HG03469 (cell line): ENCODE measurements around the gene AGK.
"Not testable (repeated sequence)": the region's sequence is repeated elsewhere in the genome, so short reads cannot be mapped to it uniquely, and the experiment has no call there.

Source experiments
- ATAC-seq: cut with Tn5 transposase; IDR thresholded peaks from one replicate; pipeline ENCODE4 v1.9.1; 2021; ENCODE audit warnings: mild to moderate bottlenecking, moderate library complexity, moderate number of reproducible peaks; ENCODE audit not compliant: unreplicated experiment

The AGK gene

DNA sequence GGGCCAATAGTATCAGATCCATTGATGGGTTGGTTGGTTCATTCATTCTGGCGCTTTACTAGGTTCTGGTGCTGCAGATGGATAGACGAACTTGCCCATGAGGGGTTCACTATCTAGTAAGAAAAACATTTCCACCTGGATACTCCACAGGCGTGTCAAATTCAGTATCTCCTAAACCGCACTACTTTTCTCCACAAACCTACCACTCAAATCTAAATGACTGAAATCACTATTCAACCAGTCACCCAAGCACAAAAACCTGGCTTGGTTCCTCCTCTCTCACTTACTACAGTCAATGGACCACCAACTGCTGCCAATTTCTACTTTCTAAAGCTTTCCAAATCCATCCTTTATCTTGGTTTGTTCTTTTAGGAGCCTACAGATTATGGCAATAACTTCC lies 572 bp downstream of the AGK start:
- peak; percentile 17 for ATAC-seq

DNA sequence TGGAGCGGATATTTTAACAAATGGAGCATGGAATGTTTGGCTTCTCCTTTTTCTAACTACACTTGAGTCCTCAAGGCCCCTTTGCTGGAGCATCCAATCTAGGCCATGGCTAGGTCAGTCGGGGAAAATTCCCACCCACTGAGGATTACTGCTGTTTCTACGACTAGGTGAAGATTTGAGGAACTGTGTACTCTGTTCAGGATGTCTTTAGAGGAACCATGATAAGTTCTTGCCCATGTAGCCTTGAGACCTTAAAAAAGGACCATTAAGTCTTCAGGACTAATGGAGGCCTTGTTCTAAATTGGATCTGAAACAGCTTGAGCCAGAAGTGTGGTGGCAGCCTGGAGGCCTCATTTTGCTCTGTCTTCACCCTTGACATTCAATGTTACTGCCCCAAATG lies 6.2 kb downstream of the AGK start:
- no peak for ATAC-seq

DNA sequence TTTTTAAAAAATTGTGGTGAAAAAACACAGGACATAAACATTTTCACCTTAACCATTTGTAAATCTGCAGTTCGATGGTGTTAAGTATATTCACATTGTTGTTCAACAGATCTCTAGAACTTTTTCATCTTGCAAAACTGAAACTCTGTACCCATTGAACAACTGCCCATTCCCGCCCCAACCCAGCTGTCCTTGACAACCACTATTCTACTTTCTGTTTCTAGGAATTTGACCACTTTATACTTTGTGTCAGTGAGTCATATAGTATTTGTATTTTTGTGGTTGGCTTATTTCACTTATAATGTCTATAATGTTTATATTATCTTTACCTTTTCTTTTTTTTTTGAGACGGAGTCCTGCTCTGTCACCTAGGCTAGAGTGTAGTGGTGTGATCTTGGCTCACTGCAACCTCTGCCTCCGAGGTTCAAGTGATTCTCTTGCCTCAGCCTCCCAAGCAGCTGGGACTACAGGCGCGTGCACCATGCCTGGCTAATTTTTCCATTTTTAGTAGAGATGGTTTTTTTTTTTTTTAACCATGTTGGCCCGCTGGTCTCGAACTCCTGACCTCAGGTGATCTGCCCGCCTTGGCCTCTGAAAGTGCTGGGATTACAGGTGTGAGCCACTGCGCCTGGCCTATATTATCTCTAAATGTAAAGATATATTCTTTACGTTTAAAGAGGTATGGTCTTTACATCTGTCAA lies 6.8 kb downstream of the AGK start:
- not testable (repeated sequence) for ATAC-seq

DNA sequence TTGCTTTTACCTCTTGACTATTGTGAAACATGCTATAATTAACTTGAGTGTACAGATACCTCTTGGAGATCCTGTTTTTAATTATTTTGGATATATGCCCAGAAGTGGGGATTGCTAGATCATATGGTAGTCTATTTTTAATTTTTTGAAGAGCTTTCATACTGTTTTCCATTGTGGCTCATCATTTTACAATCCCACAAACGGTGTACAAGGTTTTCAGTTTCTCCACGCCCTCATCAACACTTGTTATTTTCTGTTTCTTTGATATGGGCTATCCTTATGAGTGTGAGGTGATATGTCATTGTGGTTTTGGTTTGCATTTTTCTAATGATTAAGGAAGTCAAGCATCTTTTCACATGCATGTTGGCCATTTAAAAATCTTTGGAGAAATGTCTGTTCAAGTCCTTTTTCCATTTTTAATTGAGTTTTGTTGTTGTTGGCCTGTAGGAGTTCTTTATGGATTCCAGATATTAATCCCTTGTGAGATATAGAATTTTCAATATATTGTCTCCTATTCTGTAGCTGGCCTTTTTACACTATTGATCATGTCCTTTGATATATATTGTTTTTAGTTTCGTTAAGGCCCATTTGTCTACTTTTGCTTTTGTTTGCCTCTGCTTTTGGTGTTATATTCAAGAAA lies 7.5 kb downstream of the AGK start:
- ATAC-seq: no peak

DNA sequence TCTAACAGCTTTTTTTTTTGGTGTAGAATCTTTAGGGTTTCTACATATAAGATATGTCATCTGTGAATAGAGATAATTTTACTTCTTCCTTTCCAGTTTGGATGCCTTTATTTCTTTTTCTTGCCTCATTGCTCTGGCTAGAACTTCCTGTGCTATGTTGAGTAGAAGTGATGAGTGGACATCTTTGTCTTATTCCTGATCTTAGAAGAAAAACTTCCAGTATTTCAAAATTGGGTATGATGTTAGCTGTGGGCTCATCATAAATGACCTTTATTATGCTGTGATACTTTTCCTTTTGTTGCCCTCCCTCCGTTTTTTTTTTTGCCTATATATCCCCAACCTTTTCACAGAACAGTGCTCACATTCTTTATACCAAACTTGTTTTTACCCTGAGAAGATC lies 8.8 kb downstream of the AGK start:
- no peak for ATAC-seq

DNA sequence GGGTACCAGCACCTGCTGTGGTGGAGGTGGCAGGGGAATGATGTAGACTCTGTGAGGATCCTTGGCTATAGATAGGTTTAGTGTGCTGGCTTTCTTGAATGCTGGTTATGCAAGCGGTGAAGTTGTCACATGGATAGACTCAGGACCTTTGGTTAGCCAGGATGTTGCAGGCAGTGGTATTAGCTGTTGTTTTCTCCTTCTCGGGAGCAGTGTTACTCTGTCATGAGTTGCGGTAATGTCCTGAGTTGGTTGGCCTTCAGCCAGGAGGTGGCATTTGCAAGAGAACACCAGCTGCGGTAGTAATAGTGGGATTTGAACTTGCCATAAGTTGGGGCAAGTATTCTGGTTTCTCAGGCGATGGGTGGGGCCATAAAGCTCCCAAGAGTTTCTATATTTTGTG lies 10.8 kb downstream of the AGK start:
- no peak for ATAC-seq

DNA sequence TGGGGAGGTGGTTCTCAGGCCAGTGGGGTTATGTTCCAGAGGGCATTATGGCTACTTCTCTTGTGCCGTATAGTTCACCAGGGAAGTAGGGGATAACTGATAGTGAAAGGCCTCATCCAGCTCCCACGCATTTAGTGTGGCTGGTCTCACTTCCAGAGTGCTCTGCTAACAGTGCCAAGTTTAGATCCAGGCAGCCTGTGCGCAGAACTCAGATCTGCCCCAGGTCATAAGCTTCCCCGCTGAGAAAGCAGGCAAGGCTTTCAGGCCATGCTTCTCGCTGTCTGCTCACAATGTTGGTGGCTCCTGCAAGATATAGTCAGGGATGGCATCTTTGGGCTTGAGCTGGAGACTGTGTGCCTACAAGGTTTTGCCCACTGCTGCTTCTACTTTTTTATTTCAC lies 11.3 kb downstream of the AGK start:
- no peak for ATAC-seq

DNA sequence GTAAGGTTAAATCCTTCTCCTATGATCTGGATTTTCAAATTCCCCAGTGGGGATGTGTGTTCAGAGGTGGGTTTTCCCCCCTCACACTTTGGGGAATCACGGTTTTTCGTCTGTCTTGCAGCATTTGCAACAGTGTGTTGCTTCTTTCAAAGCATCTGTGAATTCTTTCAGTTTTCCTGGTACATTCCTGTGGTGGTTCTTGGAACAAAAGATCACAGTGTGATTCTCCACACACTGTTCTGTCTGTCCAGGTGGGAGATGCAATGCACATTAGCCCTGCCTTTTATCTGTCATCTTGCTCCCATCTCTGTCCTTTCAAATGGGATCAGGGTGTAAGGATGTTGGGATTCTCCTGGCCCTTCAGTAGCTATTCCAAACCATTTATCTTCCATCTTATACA lies 11.8 kb downstream of the AGK start:
- no peak for ATAC-seq

DNA sequence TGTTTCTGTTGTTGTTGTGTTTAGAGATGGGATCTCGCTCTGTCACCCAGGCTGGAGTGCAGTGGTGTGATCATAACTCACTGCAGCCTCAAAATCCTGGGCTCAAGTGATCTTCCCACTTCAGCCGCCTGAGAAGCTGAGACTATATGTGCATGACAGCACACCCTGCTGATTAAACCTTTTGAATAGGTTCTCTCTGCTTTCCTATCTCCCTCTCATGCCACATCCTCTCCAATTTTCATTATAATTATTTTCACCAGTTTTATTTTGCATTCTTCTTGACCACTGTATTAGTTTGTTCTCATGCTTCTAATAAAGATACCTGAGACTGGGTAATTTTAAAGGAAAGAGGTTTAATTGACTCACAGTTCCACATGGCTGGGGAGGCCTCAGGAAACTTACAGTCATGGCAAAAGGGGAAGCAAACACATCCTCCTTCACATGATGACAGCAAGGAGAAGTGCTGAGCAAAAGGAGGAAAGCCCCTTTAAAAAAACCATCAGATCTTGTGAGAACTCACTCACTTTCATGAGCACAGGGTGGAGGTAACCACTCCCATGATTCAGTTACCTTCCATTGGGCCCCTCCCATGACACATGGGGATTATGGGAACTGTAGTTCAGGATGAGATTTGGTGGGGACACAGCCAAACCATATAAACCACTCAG lies 12.9 kb downstream of the AGK start:
- ATAC-seq: peak; percentile 64

DNA sequence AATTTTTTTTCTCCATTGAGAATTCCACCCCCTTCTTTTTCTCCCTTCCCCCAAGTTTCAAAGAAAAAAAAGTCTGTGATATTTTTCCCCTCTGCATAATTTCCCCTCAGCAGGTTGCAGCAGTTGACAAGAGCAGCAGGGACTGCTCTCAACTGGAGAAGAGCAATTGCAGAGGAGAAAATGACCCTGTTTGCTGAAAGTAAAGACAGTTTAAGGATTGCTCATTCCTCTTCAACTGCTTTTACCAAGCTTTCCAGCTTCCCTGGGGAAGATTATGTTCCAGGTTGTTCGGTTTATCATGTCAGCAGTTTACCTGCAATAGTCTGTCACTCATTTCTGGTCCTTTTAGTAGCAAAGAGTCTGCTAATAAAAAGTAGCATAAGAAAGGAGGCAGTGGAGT lies 16.2 kb downstream of the AGK start:
- ATAC-seq: no peak

DNA sequence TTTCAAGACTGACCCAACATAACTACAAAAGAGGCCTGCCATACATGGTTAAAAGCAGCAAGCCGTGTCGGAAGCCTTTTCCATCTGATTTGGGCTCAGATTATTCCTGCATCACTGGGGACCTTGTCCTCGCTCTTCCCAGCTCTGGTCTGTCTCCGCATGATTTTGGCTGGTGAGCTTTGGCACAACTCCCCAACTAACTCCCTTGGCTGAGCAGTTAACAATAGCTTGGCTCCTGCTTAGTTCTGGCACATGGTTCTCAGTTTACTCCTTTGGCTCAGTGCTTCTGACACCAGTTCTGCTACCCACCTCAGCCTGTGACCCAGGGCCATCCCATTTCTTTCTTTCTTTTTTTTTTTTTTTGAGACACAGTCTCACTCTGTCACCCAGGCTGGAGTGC lies 17.0 kb downstream of the AGK start:
- ATAC-seq: no peak

DNA sequence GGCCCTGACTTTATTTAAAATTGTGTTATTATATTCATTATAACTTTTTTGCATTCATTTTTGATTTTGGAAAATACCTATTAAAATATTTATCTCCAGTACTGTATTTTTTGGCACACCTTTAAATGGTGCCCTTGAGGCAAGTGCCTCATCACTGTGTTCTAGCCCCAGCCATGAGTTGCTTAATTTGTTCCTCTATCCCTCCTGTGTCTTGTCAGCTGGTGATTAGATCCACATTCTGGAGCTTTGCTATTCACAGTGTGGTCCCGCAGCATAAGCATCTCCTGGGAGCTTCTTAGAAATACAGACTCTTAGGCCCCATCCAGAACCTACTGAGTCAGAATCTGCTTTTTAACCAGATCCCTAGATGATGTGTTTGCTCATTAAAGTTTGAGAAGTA lies 19.8 kb downstream of the AGK start:
- no peak for ATAC-seq

DNA sequence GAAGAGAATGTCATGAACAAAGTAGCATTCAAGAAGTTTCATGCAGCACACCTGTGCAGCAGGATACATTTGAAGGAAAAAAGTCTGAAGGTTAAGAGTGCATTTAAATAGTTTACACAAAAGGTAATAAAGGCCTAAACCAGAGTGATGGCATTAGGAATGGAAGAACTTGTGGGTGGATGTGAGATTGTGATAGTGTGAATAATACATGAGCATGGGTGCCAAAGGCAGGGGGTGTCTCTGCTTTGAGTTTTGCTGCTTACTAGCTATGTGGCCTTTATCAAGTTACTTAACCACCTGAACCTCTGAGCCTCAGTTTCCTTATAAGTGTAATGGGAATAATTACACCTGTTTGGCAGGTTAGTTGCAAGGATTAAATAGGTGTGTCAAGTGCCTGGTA lies 21.0 kb downstream of the AGK start:
- ATAC-seq: no peak

DNA sequence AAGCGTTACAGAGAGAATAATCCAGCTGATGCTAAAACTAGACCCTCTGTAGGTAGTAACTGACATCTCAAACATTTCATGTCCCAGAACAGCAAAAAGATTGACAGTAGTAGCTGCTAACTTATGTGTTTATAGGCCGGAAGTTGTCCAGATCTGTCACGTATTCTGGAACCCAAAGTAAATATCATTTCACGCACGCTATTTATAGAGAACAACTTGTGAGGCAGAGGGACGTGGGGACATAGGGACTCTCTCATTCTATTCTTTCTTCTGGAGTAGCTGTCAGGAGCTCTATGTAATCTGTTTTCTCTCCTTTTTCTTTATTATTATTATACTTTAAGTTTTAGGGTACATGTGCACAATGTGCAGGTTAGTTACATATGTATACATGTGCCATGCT lies 22.3 kb downstream of the AGK start:
- ATAC-seq: no peak

DNA sequence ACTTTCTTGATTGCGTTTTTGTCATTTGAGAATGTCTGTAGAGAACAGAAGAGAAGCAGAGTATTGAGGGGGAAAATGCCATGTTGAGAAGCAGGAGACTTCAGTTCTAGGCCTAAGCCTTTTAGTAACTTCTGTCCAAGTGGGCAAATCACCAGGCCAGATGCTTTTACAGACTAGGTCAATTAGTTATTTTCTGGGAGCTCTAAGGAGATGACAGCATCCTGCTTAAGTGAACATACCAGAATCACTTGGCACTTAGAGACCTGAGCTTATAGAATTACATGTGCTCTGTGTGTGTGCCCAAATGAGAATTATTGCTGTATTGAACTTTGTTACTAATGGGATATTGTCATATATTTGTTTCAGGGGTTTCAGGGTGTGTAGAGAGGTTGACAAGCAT lies 24.0 kb downstream of the AGK start:
- no peak for ATAC-seq

DNA sequence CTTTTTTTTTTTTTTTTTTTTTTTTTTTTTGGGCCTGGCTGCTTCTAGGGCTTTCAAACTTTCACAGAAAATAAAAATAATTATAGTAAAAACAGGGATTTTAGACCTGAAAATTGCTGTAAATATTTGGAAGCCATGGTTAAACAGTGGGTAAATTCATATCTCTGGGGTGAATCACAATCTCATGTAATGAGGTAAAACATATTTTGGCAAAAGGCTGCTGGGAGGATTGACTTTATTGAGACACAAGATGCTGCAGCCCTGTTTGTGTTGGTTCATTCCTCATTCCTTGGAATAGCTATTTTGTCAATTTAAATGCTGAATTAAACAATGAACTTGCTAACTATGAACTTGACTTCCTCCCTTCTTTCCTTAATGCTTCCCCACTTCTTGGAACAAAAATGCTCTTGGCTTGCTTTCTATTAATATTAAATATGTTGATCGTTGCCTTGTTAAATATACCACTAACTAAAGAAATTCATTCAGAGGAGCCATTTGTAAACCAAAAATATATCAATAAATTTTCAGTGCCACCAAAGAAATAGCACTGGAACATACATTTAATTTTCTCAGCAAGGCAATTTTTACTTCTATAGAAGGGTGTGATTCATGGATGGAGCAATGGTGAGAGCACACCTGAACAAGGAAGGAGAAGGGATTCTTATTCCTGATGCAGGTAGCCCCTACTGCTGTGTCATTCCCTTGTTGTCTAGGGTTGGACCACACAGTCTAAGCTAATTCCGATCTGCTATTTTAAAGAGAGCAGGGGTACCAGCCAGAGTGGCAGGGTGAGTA lies 24.6 kb downstream of the AGK start:
- no peak for ATAC-seq

DNA sequence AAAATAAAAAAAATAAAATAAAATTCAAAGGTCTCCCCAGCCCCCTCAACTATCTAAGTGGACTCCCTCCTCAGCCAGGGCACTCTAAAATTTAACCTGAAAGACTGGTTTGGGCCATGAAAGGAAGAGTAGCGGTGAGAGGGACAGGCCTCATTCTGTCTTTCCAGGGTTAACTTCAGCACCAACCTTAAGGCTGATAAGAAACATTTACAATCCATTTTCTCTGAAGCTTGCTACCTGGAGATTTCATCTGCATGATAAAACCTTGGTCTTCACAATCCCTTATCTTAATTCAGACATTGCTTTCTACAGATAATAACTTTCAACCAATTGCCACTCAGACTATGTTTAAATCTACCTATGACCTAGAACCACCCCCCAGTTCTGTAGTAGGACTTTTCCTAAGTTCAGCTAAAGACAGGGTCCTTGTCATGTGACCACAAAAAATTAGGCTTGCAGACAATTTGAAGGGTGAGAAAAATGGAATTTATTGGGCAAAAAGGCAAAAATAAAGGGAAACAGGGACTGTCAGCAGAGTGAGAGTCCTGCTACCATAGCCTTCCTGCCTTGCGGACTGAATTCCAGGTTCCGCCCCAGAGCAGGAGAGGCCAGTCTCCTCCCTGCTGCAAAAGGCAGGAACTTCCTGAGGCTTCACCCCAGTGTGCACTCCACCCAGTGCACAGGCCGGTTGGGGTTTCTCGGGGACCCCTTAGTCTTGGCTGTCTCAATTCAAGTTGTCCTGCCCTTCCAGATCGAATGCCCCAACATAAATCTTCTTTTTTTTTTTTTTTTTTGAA lies 26.0 kb downstream of the AGK start:
- ATAC-seq: no peak

DNA sequence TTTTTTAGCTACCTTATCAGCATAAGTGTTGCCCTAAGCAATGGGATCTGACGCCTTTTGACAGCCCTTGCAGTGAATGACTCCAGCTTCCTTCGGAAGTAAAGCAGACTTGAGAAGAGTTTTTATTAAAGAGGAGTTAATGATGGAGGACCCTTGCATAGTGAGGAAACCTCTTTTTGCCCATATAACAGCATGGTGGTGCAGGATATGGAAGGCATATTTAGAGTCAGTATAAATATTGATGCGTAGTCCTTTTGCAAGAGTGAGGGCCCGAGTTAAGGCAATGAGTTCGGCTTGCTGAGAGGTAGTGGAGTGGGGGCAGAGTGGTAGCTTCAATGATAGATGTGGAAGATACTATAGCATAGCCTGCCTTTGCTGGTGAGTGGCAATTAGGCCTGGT lies 28.7 kb downstream of the AGK start:
- ATAC-seq: not testable (repeated sequence)

DNA sequence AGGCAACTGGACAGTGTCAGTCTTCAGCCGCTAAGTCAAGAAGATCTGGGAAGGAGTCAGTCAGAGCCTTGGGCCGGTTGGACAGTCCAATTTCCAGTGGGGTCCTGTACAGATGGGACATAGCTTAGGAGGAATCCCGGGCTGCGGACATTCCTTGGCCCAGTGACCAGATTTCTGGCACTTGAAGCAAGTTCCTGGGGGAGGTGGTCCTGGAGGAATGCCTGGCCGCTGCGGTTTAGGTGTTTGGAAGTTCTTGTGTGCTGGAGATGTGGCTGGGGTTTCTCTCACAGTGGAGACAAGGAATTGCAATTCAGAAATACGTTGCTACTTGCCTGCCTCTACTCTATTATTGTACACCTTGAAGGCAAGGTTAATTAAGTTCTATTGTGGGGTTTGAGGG lies 30.9 kb downstream of the AGK start:
- not testable (repeated sequence) for ATAC-seq

DNA sequence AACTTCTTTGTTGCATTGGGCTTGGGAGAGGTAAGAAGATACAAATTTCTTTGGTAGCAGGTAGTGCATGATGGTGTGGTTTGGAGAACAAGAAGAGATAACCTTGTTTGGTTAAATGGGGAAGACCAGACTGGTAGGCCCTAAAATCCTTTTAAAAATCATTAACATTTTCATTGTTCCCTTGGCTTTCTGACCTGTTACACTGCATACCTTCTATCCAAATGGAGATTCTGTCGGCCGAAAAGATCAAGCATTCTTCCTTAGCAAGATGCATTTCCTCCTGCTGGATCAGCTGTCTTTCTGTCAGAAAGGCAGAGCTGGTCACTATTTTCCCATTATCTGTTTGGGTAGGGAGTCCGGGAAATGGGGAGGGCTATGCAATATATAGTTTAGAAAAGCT lies 33.7 kb downstream of the AGK start:
- ATAC-seq: no peak
